ENCODE measurements around the gene ERF. TPM values are rescaled to one million over a fixed set of nuclear protein-coding genes. Genes with fewer than 3 reads are reported as not detected.
"Not testable (repeated sequence)": the region's sequence is repeated elsewhere in the genome, so short reads cannot be mapped to it uniquely, and the experiment has no call there.

ERF gene
- polyA plus RNA-seq, 2 of the 4 experiments (the other 2 are of a cell fraction) = 103 to 120 TPM

GRCh38 chr19:42267644-42268141 lies 12.8 kb upstream of the ERF start:
- WGBS (ENCODE audit: missing lambda C conversion rate) = 17% methylated on average over 13 of the region's 13 CpGs
- H3K9me3 ChIP-seq = no peaks in the 10 kb centered on the region
- TF ChIP-seq ELK1 (IDR thresholded peaks at IDR 0.05; ENCODE audit: low read depth, low read length) (no peak), MYC (IDR thresholded peaks at IDR 0.05; ENCODE audit: borderline replicate concordance, low read length) (no peak), PBX3 (IDR thresholded peaks at IDR 0.05) (no peak; the same call in 1 of the 2 replicates), HDAC2 (IDR thresholded peaks at IDR 0.05) (no peak), CTCF (IDR thresholded peaks at IDR 0.05) (no peak), NPAS2 (CRISPR knock-in tag; IDR thresholded peaks at IDR 0.05; ENCODE audit: borderline replicate concordance) (no peak), RCOR1 (IDR thresholded peaks at IDR 0.05; ENCODE audit: low read depth, low read length) (no peak), JUNB (IDR thresholded peaks at IDR 0.05) (no peak), HOXB5 (CRISPR knock-in tag; IDR thresholded peaks at IDR 0.05) (0 out of 2 replicates have a peak, but pooled peaks have one; percentile 45), TP53 (CRISPR knock-in tag; IDR thresholded peaks at IDR 0.05) (peak; percentile 83), FOSL2 (IDR thresholded peaks at IDR 0.05) (no peak), FOSL2 (CRISPR knock-in tag; IDR thresholded peaks at IDR 0.05) (no peak), RAD21 (conservative IDR thresholded peaks at IDR 0.05 in 1 of 2, IDR thresholded peaks at IDR 0.05 in 1 of 2) (no peak)
- H3K4me2 ChIP-seq = peak overlapping the region; percentile 87
- CTCF ChIA-PET = interaction anchor here (1.2 to 2.6 kb wide), 6 partner anchors 9 to 45 kb away, joined by 3 to 17 read pairs (median 5); no protein-coding TSS in a partner anchor
- POLR2A ChIA-PET = interaction anchor here (1.6 kb wide), 1 partner anchor 25 kb away, joined by 5 read pairs; the partner anchor contains the start of gene GSK3A
- peak overlapping the region; percentile 87 to 94 for H3K27ac ChIP-seq
- peak; percentile 93 for FAIRE-seq
- ATAC-seq = peak; percentile 3; a peak in 5 of 6 replicates
- no peak for DNase-seq (ENCODE audit: low read depth in 1 of 2, low spot score in 1 of 2)
- H3K4me1 ChIP-seq = peaks cover 28% of the 10 kb centered on the region
- H3K4me3 ChIP-seq = peak overlapping the region; percentile 51

- POLR2A ChIA-PET = interaction anchor here (1.6 kb wide), 1 partner anchor 24 kb away, joined by 5 read pairs; the partner anchor contains the start of gene GSK3A
- TF ChIP-seq CEBPB (IDR thresholded peaks at IDR 0.05) = peak; percentile 39 to 71; a peak in 3 of 4 replicates
- Histone ChIP-seq H3K4me1 (peaks cover 28% of the 10 kb centered on the region), H3K27ac (peak overlapping the region; percentile 87 to 94), H3K4me2 (peak overlapping the region; percentile 87)
- DNase-seq (ENCODE audit: low read depth in 1 of 2, low spot score in 1 of 2); H3K9me3 ChIP-seq; ATAC-seq; FAIRE-seq; H3K4me3 ChIP-seq: not testable (repeated sequence)
- CTCF ChIA-PET = interaction anchor here (0.6 to 2.6 kb wide), 8 partner anchors 10 to 44 kb away, joined by 3 to 17 read pairs (median 4); no protein-coding TSS in a partner anchor
- WGBS (ENCODE audit: missing lambda C conversion rate) = 92% methylated on average over 25 of the region's 25 CpGs
These were observed 12.1 kb upstream of the ERF start for GRCh38 chr19:42266928-42267603.

- CTCF ChIA-PET = interaction anchor here (0.6 to 2.6 kb wide), 6 partner anchors 9 to 30 kb away, joined by 3 to 17 read pairs (median 10); no protein-coding TSS in a partner anchor
- WGBS (ENCODE audit: missing lambda C conversion rate) = 86% methylated on average over 4 of the region's 4 CpGs
- H3K4me2 ChIP-seq; ATAC-seq; H3K4me3 ChIP-seq; FAIRE-seq; DNase-seq (ENCODE audit: low read depth in 1 of 2, low spot score in 1 of 2); H3K9me3 ChIP-seq; POLR2A ChIA-PET; H3K27ac ChIP-seq: not testable (repeated sequence)
- peaks cover 24% of the 10 kb centered on the region for H3K4me1 ChIP-seq
These were observed 11.2 kb upstream of the ERF start for GRCh38 chr19:42266105-42266504.

Measured in A549 (cell line).